ENCODE data around the gene CYP51A1.
A peak's percentile ranks its signal among the peaks of the same experiment; 100 is the strongest.
"Not testable (repeated sequence)": the region's sequence is repeated elsewhere in the genome, so short reads cannot be mapped to it uniquely, and the experiment has no call there.

Gene CYP51A1

GRCh38 chr7:92134271-92135051, at the start of gene CYP51A1:
CYP51A1 (minus strand) TSS chr7:92134477; CDS start chr7:92134364, 113 bp downstream.
- Mint-ChIP-seq H3K27me3 (ENCODE audit: low read depth, poor library complexity) (peaks cover 9% of the 10 kb centered on the region), H3K27ac (peak within 1 kb of the TSS; percentile 100), H3K4me1 (peaks cover 55% of the 10 kb centered on the region), H3K36me3 (ENCODE audit: low read depth) (peaks cover 22% of the 10 kb centered on the region), H3K4me3 (peak within 1 kb of the TSS; percentile 92), H3K9me3 (peaks cover 21% of the 10 kb centered on the region)
- TF ChIP-seq CTCF (IDR thresholded peaks at IDR 0.05) = no peak
- DNase-seq = peak; percentile 91

GRCh38 chr7:92178928-92179924, 44.9 kb upstream of the CYP51A1 start, which contains the start of gene LRRD1:
LRRD1 (minus strand) TSS chr7:92179142; CDS start chr7:92165202, 13,940 bp downstream.
- TF ChIP-seq CTCF (IDR thresholded peaks at IDR 0.05) = peak; percentile 91
- peak; percentile 88 for DNase-seq
- H3K27me3 Mint-ChIP-seq (ENCODE audit: low read depth, poor library complexity) = peaks cover 8% of the 10 kb centered on the region
- no peak within 1 kb of the TSS for H3K27ac Mint-ChIP-seq
- peak within 1 kb of the TSS; percentile 74 for H3K4me3 Mint-ChIP-seq
- H3K9me3 Mint-ChIP-seq = peaks cover 38% of the 10 kb centered on the region
- H3K36me3 Mint-ChIP-seq (ENCODE audit: low read depth) = peaks cover 7% of the 10 kb centered on the region
- H3K4me1 Mint-ChIP-seq = peaks cover 9% of the 10 kb centered on the region

GRCh38 chr7:92177362-92177761, 43.1 kb upstream of the CYP51A1 start:
- TF ChIP-seq CTCF (IDR thresholded peaks at IDR 0.05) = no peak
- DNase-seq = no peak
- Mint-ChIP-seq H3K27ac (peak overlapping the region; percentile 26), H3K9me3 (peaks cover 23% of the 10 kb centered on the region), H3K4me1 (peaks cover 9% of the 10 kb centered on the region), H3K36me3 (ENCODE audit: low read depth) (peaks cover 5% of the 10 kb centered on the region), H3K4me3 (no peak overlapping the region), H3K27me3 (ENCODE audit: low read depth, poor library complexity) (peaks cover 9% of the 10 kb centered on the region)

- not testable (repeated sequence) for DNase-seq; H3K4me3 Mint-ChIP-seq; H3K27ac Mint-ChIP-seq; H3K4me1 Mint-ChIP-seq; H3K27me3 Mint-ChIP-seq (ENCODE audit: low read depth, poor library complexity)
- Mint-ChIP-seq H3K9me3 (peaks cover 24% of the 10 kb centered on the region), H3K36me3 (ENCODE audit: low read depth) (peaks cover 18% of the 10 kb centered on the region)
These were observed 35.3 kb upstream of the CYP51A1 start for GRCh38 chr7:92169529-92169928.

- no peak for TF ChIP-seq CTCF (IDR thresholded peaks at IDR 0.05)
- no peak for DNase-seq
- Mint-ChIP-seq H3K36me3 (ENCODE audit: low read depth) (no peaks in the 10 kb centered on the region), H3K27ac (no peak overlapping the region), H3K27me3 (ENCODE audit: low read depth, poor library complexity) (peaks cover 5% of the 10 kb centered on the region), H3K9me3 (no peaks in the 10 kb centered on the region), H3K4me1 (no peaks in the 10 kb centered on the region), H3K4me3 (no peak overlapping the region)
These were observed 27.0 kb upstream of the CYP51A1 start for GRCh38 chr7:92161271-92161670.
